HepG2 (cell line): ENCODE data around the gene RBM23. TPM values are rescaled to one million over a fixed set of nuclear protein-coding genes. Genes with fewer than 3 reads are reported as not detected.

Source experiments
- ELF4 ChIP-seq: sonication (generic); formaldehyde crosslinking; IDR thresholded peaks from 2 replicates; pipeline ENCODE4 v1.5.0; 2020; ENCODE audit warnings: missing genetic modification reagents, mild to moderate bottlenecking, moderate library complexity, borderline replicate concordance
- FIP1L1 ChIP-seq: fragments of 200-400 bp; formaldehyde crosslinking; IDR thresholded peaks from 2 replicates; pipeline ENCODE4 v1.6.1; 2018; ENCODE audit warnings: low read depth, mild to moderate bottlenecking, low read length, moderate library complexity, borderline replicate concordance; ENCODE audit not compliant: insufficient read depth
- FOXO4 ChIP-seq: sonication (generic); formaldehyde crosslinking; conservative IDR thresholded peaks from 2 replicates; pipeline ENCODE4 v1.8.1; 2023; ENCODE audit warnings: missing genetic modification reagents
- PHF21A ChIP-seq: sonication (generic); formaldehyde crosslinking; IDR thresholded peaks from 2 replicates; pipeline ENCODE4 v1.5.0; 2020; ENCODE audit warnings: mild to moderate bottlenecking, missing genetic modification reagents
- PHF5A ChIP-seq: IDR thresholded peaks from one replicate; pipeline ENCODE4 v1.6.1; 2018; ENCODE audit warnings: low read depth, missing genetic modification reagents; ENCODE audit not compliant: unreplicated experiment
- RXRB ChIP-seq: IDR thresholded peaks from 2 replicates; pipeline ENCODE4 v1.6.1; 2016; ENCODE audit warnings: borderline replicate concordance, missing genetic modification reagents, missing compliant biosample characterization
- ZMAT3 ChIP-seq: sonication (generic); formaldehyde crosslinking; conservative IDR thresholded peaks from 2 replicates; pipeline ENCODE4 v1.7.0; 2021; ENCODE audit warnings: missing genetic modification reagents
- ZNF235 ChIP-seq: sonication (generic); formaldehyde crosslinking; IDR thresholded peaks from 2 replicates; pipeline ENCODE4 v1.8.1; 2023; ENCODE audit warnings: mild to moderate bottlenecking, missing genetic modification reagents, borderline replicate concordance
- ZNF3 ChIP-seq: IDR thresholded peaks from 2 replicates; pipeline ENCODE4 v1.7.0; 2017; ENCODE audit warnings: inconsistent platforms
- ZNF580 ChIP-seq: IDR thresholded peaks from 2 replicates; pipeline ENCODE4 v1.6.1; 2016; ENCODE audit warnings: low read depth, borderline replicate concordance
- ZNF891 ChIP-seq: sonication (generic); formaldehyde crosslinking; IDR thresholded peaks from 2 replicates; pipeline ENCODE4 v1.5.0; 2020; ENCODE audit warnings: mild to moderate bottlenecking, missing genetic modification reagents
- polyA plus RNA-seq, 8 experiments: library from polyadenylated mRNA; depleted of rRNA in 3 of 8; stranded (reverse) in 7 of 8; unstranded in 1 of 8; fragments of >200 nt; fragmentation: Illumina TruSeq in 4 of 8; extraction: Trizol in 4 of 8; gene quantifications; 2 replicates each; pipeline versions ENCODE4 v1.2.1 to v1.2.3, GENCODE V29; 2011 to 2016; ENCODE audit warnings: low read depth in 4 of 8, missing spikeins in 1 of 8, mixed read lengths in 1 of 8; ENCODE audit not compliant: insufficient read depth in 1 of 8
- total RNA-seq, 5 experiments: library from RNA; depleted of rRNA; stranded (reverse); fragments of >200 nt; fragmentation: Illumina TruSeq; extraction: Trizol; gene quantifications; 2 replicates each; pipeline ENCODE4 v1.2.3, GENCODE V29; 2016; ENCODE audit warnings: low read depth in 1 of 5
- TF ChIP-seq, protein P1 (sequence below): sonication (generic); formaldehyde crosslinking; IDR thresholded peaks from 2 replicates; pipeline ENCODE4 v1.8.0; 2022; ENCODE audit warnings: mild to moderate bottlenecking, missing genetic modification reagents, moderate library complexity
- TF ChIP-seq, protein P2 (sequence below): sonication (generic); formaldehyde crosslinking; IDR thresholded peaks from 2 replicates; pipeline ENCODE4; 2020; ENCODE audit warnings: missing genetic modification reagents, mild to moderate bottlenecking, borderline replicate concordance
- TF ChIP-seq, protein P3 (sequence below): IDR thresholded peaks from 2 replicates; pipeline ENCODE4 v1.6.1; 2016
- TF ChIP-seq, protein P4 (sequence below): sonication (generic); formaldehyde crosslinking; IDR thresholded peaks from 2 replicates; pipeline ENCODE4 v1.8.0; 2022; ENCODE audit warnings: missing genetic modification reagents, mild to moderate bottlenecking, borderline replicate concordance
- TF ChIP-seq, protein P5 (sequence below): sonication (generic); formaldehyde crosslinking; IDR thresholded peaks from 2 replicates; pipeline ENCODE4 v1.4.0; 2020; ENCODE audit warnings: missing genetic modification reagents
- TF ChIP-seq, protein P6 (sequence below): sonication (generic); formaldehyde crosslinking; conservative IDR thresholded peaks from 2 replicates; pipeline ENCODE4 v1.4.0; 2020; ENCODE audit warnings: missing genetic modification reagents

Gene RBM23
- total and polyA plus RNA-seq, 2 of the 13 experiments (the other 11 are each of a cell fraction or from before 2014, with no cell fraction given) = 1.5 to 2.1 TPM

DNA sequence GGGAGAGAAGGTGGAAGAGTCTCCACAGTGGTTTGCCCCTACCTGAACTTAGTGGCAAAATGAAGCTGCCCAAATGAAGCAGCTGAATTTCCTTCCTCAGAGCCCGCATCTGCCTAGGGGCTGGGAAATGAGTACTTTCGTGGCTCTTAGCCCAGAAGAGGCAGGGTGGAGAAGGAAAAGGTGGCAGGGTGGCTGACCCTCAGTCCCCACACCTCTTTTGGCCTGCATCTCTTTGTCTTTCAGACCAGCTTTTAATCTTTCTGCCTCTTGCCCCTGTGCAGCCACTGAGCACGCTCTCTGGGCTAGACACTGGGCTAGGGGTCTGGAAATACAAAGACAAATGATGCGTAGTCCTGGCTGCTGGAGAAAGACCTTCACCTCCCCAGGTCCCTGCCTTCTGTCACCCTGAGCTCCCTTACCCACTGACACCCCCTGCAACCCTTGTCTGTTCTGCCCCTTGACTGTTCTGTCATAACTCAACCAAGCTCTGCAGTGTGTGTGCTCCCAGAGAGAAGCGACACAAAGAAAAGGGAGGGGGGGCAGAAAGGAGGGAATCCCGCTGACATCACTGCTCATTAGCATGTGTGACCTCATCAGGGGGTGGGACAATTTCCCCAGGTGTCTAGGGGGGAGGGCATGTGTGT is 36.3 kb downstream of the RBM23 start (continued):
- TF ChIP-seq, protein P1, sequence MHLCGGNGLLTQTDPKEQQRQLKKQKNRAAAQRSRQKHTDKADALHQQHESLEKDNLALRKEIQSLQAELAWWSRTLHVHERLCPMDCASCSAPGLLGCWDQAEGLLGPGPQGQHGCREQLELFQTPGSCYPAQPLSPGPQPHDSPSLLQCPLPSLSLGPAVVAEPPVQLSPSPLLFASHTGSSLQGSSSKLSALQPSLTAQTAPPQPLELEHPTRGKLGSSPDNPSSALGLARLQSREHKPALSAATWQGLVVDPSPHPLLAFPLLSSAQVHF (CRISPR knock-in tag) = no peak
- TF ChIP-seq ZMAT3 (CRISPR knock-in tag) (0 out of 2 replicates have a peak, but pooled peaks have one; percentile 22), PHF21A (CRISPR knock-in tag) (no peak), FIP1L1 (no peak), ZNF3 (no peak), PHF5A (no peak), ELF4 (no peak), ZNF235 (CRISPR knock-in tag) (no peak), ZNF891 (CRISPR knock-in tag) (0 out of 2 replicates have a peak, but pooled peaks have one; percentile 28), ZNF580 (CRISPR knock-in tag) (no peak), FOXO4 (CRISPR knock-in tag) (0 out of 2 replicates have a peak, but pooled peaks have one; percentile 46), RXRB (CRISPR knock-in tag) (no peak)
- TF ChIP-seq, protein P2, sequence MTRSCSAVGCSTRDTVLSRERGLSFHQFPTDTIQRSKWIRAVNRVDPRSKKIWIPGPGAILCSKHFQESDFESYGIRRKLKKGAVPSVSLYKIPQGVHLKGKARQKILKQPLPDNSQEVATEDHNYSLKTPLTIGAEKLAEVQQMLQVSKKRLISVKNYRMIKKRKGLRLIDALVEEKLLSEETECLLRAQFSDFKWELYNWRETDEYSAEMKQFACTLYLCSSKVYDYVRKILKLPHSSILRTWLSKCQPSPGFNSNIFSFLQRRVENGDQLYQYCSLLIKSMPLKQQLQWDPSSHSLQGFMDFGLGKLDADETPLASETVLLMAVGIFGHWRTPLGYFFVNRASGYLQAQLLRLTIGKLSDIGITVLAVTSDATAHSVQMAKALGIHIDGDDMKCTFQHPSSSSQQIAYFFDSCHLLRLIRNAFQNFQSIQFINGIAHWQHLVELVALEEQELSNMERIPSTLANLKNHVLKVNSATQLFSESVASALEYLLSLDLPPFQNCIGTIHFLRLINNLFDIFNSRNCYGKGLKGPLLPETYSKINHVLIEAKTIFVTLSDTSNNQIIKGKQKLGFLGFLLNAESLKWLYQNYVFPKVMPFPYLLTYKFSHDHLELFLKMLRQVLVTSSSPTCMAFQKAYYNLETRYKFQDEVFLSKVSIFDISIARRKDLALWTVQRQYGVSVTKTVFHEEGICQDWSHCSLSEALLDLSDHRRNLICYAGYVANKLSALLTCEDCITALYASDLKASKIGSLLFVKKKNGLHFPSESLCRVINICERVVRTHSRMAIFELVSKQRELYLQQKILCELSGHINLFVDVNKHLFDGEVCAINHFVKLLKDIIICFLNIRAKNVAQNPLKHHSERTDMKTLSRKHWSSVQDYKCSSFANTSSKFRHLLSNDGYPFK (CRISPR knock-in tag) = 0 out of 2 replicates have a peak, but pooled peaks have one; percentile 14
- TF ChIP-seq, protein P3, sequence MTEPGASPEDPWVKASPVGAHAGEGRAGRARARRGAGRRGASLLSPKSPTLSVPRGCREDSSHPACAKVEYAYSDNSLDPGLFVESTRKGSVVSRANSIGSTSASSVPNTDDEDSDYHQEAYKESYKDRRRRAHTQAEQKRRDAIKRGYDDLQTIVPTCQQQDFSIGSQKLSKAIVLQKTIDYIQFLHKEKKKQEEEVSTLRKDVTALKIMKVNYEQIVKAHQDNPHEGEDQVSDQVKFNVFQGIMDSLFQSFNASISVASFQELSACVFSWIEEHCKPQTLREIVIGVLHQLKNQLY (CRISPR knock-in tag) = no peak
- TF ChIP-seq, protein P4, sequence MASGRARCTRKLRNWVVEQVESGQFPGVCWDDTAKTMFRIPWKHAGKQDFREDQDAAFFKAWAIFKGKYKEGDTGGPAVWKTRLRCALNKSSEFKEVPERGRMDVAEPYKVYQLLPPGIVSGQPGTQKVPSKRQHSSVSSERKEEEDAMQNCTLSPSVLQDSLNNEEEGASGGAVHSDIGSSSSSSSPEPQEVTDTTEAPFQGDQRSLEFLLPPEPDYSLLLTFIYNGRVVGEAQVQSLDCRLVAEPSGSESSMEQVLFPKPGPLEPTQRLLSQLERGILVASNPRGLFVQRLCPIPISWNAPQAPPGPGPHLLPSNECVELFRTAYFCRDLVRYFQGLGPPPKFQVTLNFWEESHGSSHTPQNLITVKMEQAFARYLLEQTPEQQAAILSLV = no peak
- TF ChIP-seq, protein P5, sequence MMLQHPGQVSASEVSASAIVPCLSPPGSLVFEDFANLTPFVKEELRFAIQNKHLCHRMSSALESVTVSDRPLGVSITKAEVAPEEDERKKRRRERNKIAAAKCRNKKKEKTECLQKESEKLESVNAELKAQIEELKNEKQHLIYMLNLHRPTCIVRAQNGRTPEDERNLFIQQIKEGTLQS (CRISPR knock-in tag) = no peak
- TF ChIP-seq, protein P6, sequence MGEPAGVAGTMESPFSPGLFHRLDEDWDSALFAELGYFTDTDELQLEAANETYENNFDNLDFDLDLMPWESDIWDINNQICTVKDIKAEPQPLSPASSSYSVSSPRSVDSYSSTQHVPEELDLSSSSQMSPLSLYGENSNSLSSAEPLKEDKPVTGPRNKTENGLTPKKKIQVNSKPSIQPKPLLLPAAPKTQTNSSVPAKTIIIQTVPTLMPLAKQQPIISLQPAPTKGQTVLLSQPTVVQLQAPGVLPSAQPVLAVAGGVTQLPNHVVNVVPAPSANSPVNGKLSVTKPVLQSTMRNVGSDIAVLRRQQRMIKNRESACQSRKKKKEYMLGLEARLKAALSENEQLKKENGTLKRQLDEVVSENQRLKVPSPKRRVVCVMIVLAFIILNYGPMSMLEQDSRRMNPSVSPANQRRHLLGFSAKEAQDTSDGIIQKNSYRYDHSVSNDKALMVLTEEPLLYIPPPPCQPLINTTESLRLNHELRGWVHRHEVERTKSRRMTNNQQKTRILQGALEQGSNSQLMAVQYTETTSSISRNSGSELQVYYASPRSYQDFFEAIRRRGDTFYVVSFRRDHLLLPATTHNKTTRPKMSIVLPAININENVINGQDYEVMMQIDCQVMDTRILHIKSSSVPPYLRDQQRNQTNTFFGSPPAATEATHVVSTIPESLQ (CRISPR knock-in tag) = no peak
